ENCODE results near the gene OSTF1.

OSTF1 gene

DNA sequence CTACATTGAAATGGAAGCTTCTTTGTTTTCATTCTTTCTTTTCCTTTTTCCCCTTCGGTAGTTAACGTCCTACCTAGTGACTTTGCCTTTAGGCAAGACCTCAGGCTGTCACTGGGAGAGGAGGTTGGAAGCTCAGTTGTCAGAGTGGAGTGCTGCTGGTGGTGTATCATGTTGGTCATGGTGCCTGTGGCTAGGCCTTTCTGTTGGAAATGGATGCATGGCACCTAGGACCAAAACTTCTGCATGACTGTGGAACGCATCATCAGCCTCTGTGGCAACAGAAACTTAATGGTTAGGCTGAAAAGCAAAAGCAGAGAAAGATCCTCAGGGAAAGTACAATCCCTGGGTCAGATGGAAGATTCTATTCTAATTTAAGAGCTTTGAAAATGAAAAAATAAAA is 57.9 kb downstream of the OSTF1 start:
- no peak for DNase-seq (ENCODE audit: low read depth)
- H3K4me3 ChIP-seq (ENCODE audit: low read depth, low read length), result no peak overlapping the region
- no peak for TF ChIP-seq MYC (IDR thresholded peaks at IDR 0.05; ENCODE audit: low read depth, low read length)
- TF ChIP-seq, protein P1, sequence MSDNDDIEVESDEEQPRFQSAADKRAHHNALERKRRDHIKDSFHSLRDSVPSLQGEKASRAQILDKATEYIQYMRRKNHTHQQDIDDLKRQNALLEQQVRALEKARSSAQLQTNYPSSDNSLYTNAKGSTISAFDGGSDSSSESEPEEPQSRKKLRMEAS (IDR thresholded peaks at IDR 0.05; ENCODE audit: low read depth, low read length), result no peak
- TF ChIP-seq, protein P2, sequence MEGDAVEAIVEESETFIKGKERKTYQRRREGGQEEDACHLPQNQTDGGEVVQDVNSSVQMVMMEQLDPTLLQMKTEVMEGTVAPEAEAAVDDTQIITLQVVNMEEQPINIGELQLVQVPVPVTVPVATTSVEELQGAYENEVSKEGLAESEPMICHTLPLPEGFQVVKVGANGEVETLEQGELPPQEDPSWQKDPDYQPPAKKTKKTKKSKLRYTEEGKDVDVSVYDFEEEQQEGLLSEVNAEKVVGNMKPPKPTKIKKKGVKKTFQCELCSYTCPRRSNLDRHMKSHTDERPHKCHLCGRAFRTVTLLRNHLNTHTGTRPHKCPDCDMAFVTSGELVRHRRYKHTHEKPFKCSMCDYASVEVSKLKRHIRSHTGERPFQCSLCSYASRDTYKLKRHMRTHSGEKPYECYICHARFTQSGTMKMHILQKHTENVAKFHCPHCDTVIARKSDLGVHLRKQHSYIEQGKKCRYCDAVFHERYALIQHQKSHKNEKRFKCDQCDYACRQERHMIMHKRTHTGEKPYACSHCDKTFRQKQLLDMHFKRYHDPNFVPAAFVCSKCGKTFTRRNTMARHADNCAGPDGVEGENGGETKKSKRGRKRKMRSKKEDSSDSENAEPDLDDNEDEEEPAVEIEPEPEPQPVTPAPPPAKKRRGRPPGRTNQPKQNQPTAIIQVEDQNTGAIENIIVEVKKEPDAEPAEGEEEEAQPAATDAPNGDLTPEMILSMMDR (IDR thresholded peaks at IDR 0.05; ENCODE audit: low read depth, low read length), result no peak
- no peak for TF ChIP-seq POLR2A (IDR thresholded peaks at IDR 0.05; ENCODE audit: extremely low read depth, insufficient read length)

DNA sequence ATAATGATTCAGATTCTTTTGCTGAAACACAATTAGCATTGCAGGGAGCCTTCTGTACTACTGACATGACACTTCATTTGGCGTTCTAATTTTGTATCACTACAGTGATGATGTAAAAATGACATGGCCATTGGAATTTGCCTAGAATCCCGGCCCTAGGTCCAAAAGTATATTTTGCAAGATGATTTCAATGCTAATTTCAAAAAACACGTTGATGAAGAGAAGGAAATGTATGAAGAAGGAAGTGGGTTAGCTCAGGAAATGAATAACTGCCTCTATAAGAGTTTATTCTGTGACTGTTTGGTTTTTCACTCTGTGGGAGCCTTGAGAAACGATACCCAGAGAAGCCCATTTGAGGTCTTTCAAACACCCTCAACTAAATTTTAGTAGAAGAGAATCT is 59.3 kb downstream of the OSTF1 start:
- TF ChIP-seq POLR2A (IDR thresholded peaks at IDR 0.05; ENCODE audit: extremely low read depth, insufficient read length) (no peak), MYC (IDR thresholded peaks at IDR 0.05; ENCODE audit: low read depth, low read length) (no peak)
- TF ChIP-seq, protein P2 (IDR thresholded peaks at IDR 0.05; ENCODE audit: low read depth, low read length), result no peak
- TF ChIP-seq, protein P1 (IDR thresholded peaks at IDR 0.05; ENCODE audit: low read depth, low read length), result no peak
- DNase-seq (ENCODE audit: low read depth), result peak; percentile 49
- no peak overlapping the region for H3K4me3 ChIP-seq (ENCODE audit: low read depth, low read length)

DNA sequence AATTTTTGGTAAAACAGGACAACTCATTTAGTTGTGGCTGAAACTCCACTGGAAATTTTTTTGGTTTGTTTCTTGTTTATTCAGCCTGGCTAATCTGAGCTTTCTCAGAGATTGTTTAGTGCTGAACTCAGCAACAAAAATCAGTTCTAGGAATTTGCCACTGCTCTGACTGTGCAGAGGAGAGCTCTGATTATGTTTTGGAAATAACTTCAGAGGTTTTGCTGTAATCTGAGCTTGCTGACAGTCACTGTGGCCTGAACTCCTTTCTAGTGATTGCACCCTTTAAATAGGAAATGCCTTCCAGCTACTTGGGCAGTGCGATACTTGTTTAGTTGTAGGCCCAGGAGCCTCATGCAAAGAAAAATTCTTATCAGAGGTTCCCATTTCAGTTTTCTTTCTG is 60.2 kb downstream of the OSTF1 start:
- DNase-seq (ENCODE audit: low read depth), result peak; percentile 4
- TF ChIP-seq, protein P2 (IDR thresholded peaks at IDR 0.05; ENCODE audit: low read depth, low read length), result no peak
- TF ChIP-seq, protein P1 (IDR thresholded peaks at IDR 0.05; ENCODE audit: low read depth, low read length), result no peak
- TF ChIP-seq POLR2A (IDR thresholded peaks at IDR 0.05; ENCODE audit: extremely low read depth, insufficient read length) (no peak), MYC (IDR thresholded peaks at IDR 0.05; ENCODE audit: low read depth, low read length) (no peak)

DNA sequence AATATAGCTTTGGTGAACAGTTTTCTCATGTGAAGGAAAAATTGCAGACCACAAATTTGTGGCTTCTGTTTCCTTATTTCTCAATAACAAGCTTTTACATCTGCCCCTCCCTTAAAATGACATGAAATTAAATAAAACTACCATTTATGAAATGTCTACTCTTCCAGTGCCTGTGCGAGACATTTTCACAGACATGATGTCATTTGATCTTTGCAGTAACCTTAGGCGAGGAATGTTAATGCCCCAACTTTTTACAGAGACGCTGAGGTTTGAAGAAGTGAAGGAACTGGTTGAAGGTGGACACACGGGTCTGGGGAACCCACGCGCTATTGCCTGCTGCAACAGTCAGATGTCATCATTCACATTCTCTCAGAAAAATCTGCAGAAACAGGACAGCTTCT is 61.5 kb downstream of the OSTF1 start:
- TF ChIP-seq MYC (IDR thresholded peaks at IDR 0.05; ENCODE audit: low read depth, low read length), result no peak
- TF ChIP-seq, protein P2 (IDR thresholded peaks at IDR 0.05; ENCODE audit: low read depth, low read length), result no peak
- TF ChIP-seq, protein P1 (IDR thresholded peaks at IDR 0.05; ENCODE audit: low read depth, low read length), result no peak
- TF ChIP-seq POLR2A (IDR thresholded peaks at IDR 0.05; ENCODE audit: extremely low read depth, insufficient read length), result no peak
- DNase-seq (ENCODE audit: low read depth), result peak; percentile 56
- no peak overlapping the region for H3K4me3 ChIP-seq (ENCODE audit: low read depth, low read length)

More for the DNA sequence above, 60.2 kb downstream of the OSTF1 start:
- no peak overlapping the region for H3K4me3 ChIP-seq (ENCODE audit: low read depth, low read length)

DNA sequence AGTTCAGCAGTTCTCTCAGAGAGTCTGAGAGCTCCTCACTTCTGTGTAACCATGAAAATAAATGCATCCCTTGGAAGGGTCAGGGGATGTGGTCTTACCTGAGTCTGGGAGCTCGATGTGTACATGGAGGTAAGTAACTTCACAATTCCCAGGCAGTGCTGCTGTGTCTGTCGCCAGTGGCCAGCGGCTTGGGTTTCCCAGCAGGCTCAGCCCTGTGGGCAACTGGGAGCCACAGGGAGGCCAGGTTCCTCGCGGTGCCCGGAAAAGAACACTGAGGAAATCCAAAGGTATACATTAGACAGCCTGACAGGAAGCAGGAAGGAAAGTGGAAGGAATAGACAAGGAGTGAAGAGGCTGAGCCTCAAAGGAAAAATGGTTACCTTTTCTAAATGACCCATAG is 62.2 kb downstream of the OSTF1 start:
- DNase-seq (ENCODE audit: low read depth), result no peak
- TF ChIP-seq POLR2A (IDR thresholded peaks at IDR 0.05; ENCODE audit: extremely low read depth, insufficient read length) (no peak), MYC (IDR thresholded peaks at IDR 0.05; ENCODE audit: low read depth, low read length) (no peak)
- TF ChIP-seq, protein P2 (IDR thresholded peaks at IDR 0.05; ENCODE audit: low read depth, low read length), result no peak
- TF ChIP-seq, protein P1 (IDR thresholded peaks at IDR 0.05; ENCODE audit: low read depth, low read length), result no peak

More for the DNA sequence above, 62.2 kb downstream of the OSTF1 start:
- H3K4me3 ChIP-seq (ENCODE audit: low read depth, low read length), result no peak overlapping the region

Measured in NB4 (cell line).